ENCODE measurements around the gene CBFA2T2.

GRCh38 chr20:33676652-33677645, 187.1 kb downstream of the CBFA2T2 start:
- TF ChIP-seq CTCF (conservative IDR thresholded peaks at IDR 0.05 in 1 of 2, IDR thresholded peaks at IDR 0.05 in 1 of 2; ENCODE audit: extremely low read depth in 1 of 2, insufficient read depth in 1 of 2, low read depth in 1 of 2, low read length in 2 of 2) (no peak), EZH2 (IDR thresholded peaks at IDR 0.05; ENCODE audit: borderline replicate concordance, low read length) (no peak)
